A549 (cell line): ENCODE results near the gene CETN1. TPM values are rescaled to one million over a fixed set of nuclear protein-coding genes. Genes with fewer than 3 reads are reported as not detected.

Experiments
- ATAC-seq, 2 experiments: fragments of 200-7000 bp in 1 of 2; fragments of >200 bp in 1 of 2; cut with Nextera tagmentation in 1 of 2; cut with Tn5 transposase in 1 of 2; 3 replicates each; pipeline versions ENCODE4 v1.8.0 to v1.9.1; 2018 to 2020; ENCODE audit warnings: mild to moderate bottlenecking in 1 of 2, moderate library complexity in 1 of 2
- CTCF ChIA-PET: fragments of 300-600 bp; sonication (Branson Sonifier 250); formaldehyde crosslinking; extraction: SDS; loops from one replicate; lab custom pipeline; 2021; ENCODE audit warnings: antibody characterized with exemption, inconsistent platforms; lab: Yijun Ruan, JAX
- POLR2A ChIA-PET: fragments of 350-600 bp; formaldehyde crosslinking; extraction: SDS; loops from one replicate; lab custom pipeline; 2021; ENCODE audit warnings: antibody characterized with exemption, inconsistent platforms; lab: Yijun Ruan, JAX
- DNase-seq, 2 experiments: peaks; one replicate each; pipeline versions ENCODE4 v3.0.0 to v3.0.0-alpha.2; 2011 to 2016; ENCODE audit warnings: low read depth in 1 of 2, low spot score in 1 of 2
- FAIRE-seq: peaks from 2 replicates; lab custom pipeline; 2011; peaks lifted over from hg19 to GRCh38; lab: Jason Lieb, UNC
- H3K27ac ChIP-seq, 2 experiments: fragments of >200 bp; sonication (Bioruptor Twin); formaldehyde crosslinking; 3 replicates each; pipeline ENCODE4 v1.5.1; 2016 to 2017
- H3K4me1 ChIP-seq: fragments of >200 bp; sonication (Bioruptor Twin); formaldehyde crosslinking; 3 replicates; pipeline ENCODE4 v1.6.1; 2016
- H3K4me2 ChIP-seq: fragments of >200 bp; sonication (Bioruptor Twin); formaldehyde crosslinking; 3 replicates; pipeline ENCODE4 v1.6.1; 2016
- H3K4me3 ChIP-seq: fragments of >200 bp; sonication (Bioruptor Twin); formaldehyde crosslinking; 3 replicates; pipeline ENCODE4 v1.5.1; 2016
- H3K9me3 ChIP-seq: fragments of >200 bp; sonication (Bioruptor Twin); formaldehyde crosslinking; 3 replicates; pipeline ENCODE4 v1.6.1; 2016
- CHD2 ChIP-seq: fragments of 150-350 bp; IDR thresholded peaks from 2 replicates; pipeline ENCODE4 v1.6.1; 2014; ENCODE audit warnings: low read length; ENCODE audit not compliant: partially characterized antibody
- NFE2L2 ChIP-seq: fragments of 150-350 bp; conservative IDR thresholded peaks from 2 replicates; pipeline ENCODE4 v1.6.1; 2014; ENCODE audit warnings: low read length
- NR3C1 ChIP-seq: fragments of >200 bp; sonication (Bioruptor Twin); formaldehyde crosslinking; IDR thresholded peaks from 3 replicates; pipeline ENCODE4 v1.6.1; 2017
- POLR2A ChIP-seq: IDR thresholded peaks from 2 replicates; pipeline ENCODE4 v1.6.1; 2012; ENCODE audit warnings: mild to moderate bottlenecking, low read length
- RFX5 ChIP-seq: fragments of 450-650 bp; IDR thresholded peaks from 2 replicates; pipeline ENCODE4 v1.7.1; 2014; ENCODE audit warnings: antibody characterized with exemption, mild to moderate bottlenecking, moderate library complexity
- polyA plus RNA-seq, 4 experiments: library from polyadenylated mRNA; depleted of rRNA in 3 of 4; stranded (reverse); fragments of >200 nt; fragmentation: RNase III in 1 of 4; extraction: RNeasy Plus Mini Kit Qiagen cat#74134 plus additional on column Dnase treatment in 1 of 4; gene quantifications; 2 replicates in 3 of 4; 3 replicates in 1 of 4; pipeline ENCODE4 v1.2.3, GENCODE V29; 2011 to 2017
- TF ChIP-seq, protein P1 (sequence below): IDR thresholded peaks from 2 replicates; pipeline ENCODE4 v1.6.1; 2012

The CETN1 gene
- polyA plus RNA-seq, 2 of the 4 experiments (the other 2 are of a cell fraction): not detected

DNA sequence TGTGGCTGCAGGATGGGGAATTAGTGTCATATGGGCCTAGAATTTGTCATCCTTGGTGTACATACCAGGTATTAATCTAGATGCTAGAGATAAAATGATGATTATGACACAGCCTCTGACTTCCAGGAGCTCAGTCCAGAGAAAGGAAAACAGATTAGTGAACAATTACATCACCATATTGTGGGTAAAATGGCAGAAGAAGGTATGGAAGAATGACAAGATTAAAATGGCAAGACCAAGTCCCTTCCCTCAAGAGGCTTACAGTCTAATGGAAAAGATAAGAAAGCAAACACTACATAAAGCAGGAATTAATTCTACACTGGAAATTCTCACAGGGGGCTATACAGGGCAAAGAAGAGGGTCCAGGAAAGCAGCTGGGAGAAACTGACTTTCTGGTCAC is 51.4 kb downstream of the CETN1 start:
- Histone ChIP-seq H3K4me1 (no peaks in the 10 kb centered on the region), H3K4me3 (no peak overlapping the region), H3K4me2 (no peak overlapping the region)
- DNase-seq (no peak), ATAC-seq (no peak)
- ChIA-PET CTCF (interaction anchor here (1.2 to 2.5 kb wide), 2 partner anchors 12 to 200 kb away, joined by 6 to 7 read pairs; no protein-coding TSS in a partner anchor), POLR2A (interaction anchor here (1.2 kb wide), 1 partner anchor 363 kb away, joined by 3 read pairs; the partner anchor contains the start of gene THOC1)
- TF ChIP-seq NFE2L2 (no peak), NR3C1 (no peak), RFX5 (no peak), POLR2A (no peak), CHD2 (no peak)
- TF ChIP-seq, protein P1, sequence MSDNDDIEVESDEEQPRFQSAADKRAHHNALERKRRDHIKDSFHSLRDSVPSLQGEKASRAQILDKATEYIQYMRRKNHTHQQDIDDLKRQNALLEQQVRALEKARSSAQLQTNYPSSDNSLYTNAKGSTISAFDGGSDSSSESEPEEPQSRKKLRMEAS: no peak
- TF ChIP-seq, all 56 proteins: peak for 0
- H3K27ac ChIP-seq: no peak overlapping the region
- H3K9me3 ChIP-seq: no peaks in the 10 kb centered on the region
- no peak for FAIRE-seq

Other genes starting within 250 kb of the CETN1 start
- not detected in 2 replicates for gene COLEC12, start 79.7 kb upstream of the CETN1 start, polyA plus RNA-seq (2011; rRNA removed)
- 0.01 TPM in 1 of 3 replicates, not detected in the others for gene COLEC12, start 79.7 kb upstream of the CETN1 start, polyA plus RNA-seq (2017; fragmentation: RNase III; extraction: RNeasy Plus Mini Kit Qiagen cat#74134 plus additional on column Dnase treatment)
- 0.29 TPM in 1 of 2 replicates, not detected in the other for gene CLUL1, start 16.6 kb downstream of the CETN1 start, polyA plus RNA-seq (2011; rRNA removed)
- gene CLUL1, start 16.6 kb downstream of the CETN1 start, polyA plus RNA-seq (2017; fragmentation: RNase III; extraction: RNeasy Plus Mini Kit Qiagen cat#74134 plus additional on column Dnase treatment): not detected in 3 replicates
- 118 and 133 TPM in 2 replicates for gene TYMS, start 77.3 kb downstream of the CETN1 start, polyA plus RNA-seq (2011; rRNA removed)
- 169 to 184 TPM (median 173 TPM) in 3 replicates for gene TYMS, start 77.3 kb downstream of the CETN1 start, polyA plus RNA-seq (2017; fragmentation: RNase III; extraction: RNeasy Plus Mini Kit Qiagen cat#74134 plus additional on column Dnase treatment)
- gene ENOSF1, start 132.2 kb downstream of the CETN1 start, polyA plus RNA-seq (2011; rRNA removed): 27.3 and 34.0 TPM in 2 replicates
- gene ENOSF1, start 132.2 kb downstream of the CETN1 start, polyA plus RNA-seq (2017; fragmentation: RNase III; extraction: RNeasy Plus Mini Kit Qiagen cat#74134 plus additional on column Dnase treatment): 29.9 to 32.5 TPM (median 30.0 TPM) in 3 replicates
- gene YES1, start 231.9 kb downstream of the CETN1 start, polyA plus RNA-seq (2011; rRNA removed): 19.6 and 22.6 TPM in 2 replicates
- 31.0 to 32.5 TPM (median 32.1 TPM) in 3 replicates for gene YES1, start 231.9 kb downstream of the CETN1 start, polyA plus RNA-seq (2017; fragmentation: RNase III; extraction: RNeasy Plus Mini Kit Qiagen cat#74134 plus additional on column Dnase treatment)